BLaER1 (cell line): ENCODE measurements around the gene NHSL1.

Source experiments
- H3K27ac ChIP-seq: shearing (Covaris generic); formaldehyde crosslinking; 2 replicates; pipeline ENCODE4 v1.8.1; 2022
- H3K27me3 ChIP-seq: shearing (Covaris generic); formaldehyde crosslinking; 2 replicates; pipeline ENCODE4 v1.8.1; 2022
- H3K36me3 ChIP-seq: shearing (Covaris generic); formaldehyde crosslinking; 2 replicates; pipeline ENCODE4 v1.8.1; 2022
- H3K4me1 ChIP-seq: shearing (Covaris generic); formaldehyde crosslinking; 2 replicates; pipeline ENCODE4 v1.8.1; 2022
- H3K4me2 ChIP-seq: shearing (Covaris generic); formaldehyde crosslinking; 2 replicates; pipeline ENCODE4 v1.8.1; 2022
- H3K4me3 ChIP-seq: shearing (Covaris generic); formaldehyde crosslinking; 2 replicates; pipeline ENCODE4 v1.8.1; 2022
- H3K9ac ChIP-seq: shearing (Covaris generic); formaldehyde crosslinking; 2 replicates; pipeline ENCODE4 v1.8.1; 2022
- H3K9me3 ChIP-seq: shearing (Covaris generic); formaldehyde crosslinking; 2 replicates; pipeline ENCODE4 v1.8.1; 2022
- H4K20me1 ChIP-seq: shearing (Covaris generic); formaldehyde crosslinking; 2 replicates; pipeline ENCODE4 v1.8.1; 2022
- Cebpa-rat ChIP-seq: shearing (Covaris generic); IDR thresholded peaks from 2 replicates; pipeline ENCODE4 v1.8.1; 2022

NHSL1 gene

DNA sequence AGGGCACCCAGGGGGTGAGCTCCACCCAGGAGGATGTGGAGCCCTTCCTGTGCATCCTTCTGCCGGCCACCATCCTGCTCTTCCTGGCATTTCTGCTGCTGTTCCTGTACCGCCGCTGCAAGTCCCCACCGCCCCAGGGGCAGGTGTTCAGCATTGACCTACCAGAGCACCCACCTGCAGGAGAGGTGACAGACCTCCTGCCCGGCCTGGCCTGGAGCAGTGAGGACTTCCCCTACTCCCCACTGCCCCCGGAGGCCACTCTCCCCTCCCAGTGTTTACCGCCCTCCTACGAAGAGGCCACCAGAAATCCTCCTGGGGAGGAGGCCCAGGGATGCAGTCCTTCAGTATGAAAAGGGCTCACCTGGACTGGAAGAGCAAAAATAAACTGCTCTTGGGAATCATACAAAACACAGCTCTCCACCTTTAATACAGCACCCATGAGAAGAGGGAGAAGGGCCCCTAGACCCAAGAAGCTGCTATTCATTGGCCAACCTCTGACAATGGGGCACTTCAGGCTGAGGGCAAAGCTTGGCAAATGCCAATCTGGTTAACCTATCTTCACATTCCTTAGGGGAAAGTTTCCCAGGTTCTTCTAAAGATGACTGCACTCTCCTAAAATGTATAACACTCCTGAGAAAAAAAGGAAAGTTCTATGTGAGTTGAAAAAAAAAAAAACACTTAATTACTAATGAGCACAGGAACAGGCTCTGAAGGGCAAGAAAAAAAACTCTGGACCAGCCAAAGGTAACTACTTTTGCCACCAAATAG lies 116.6 kb downstream of the NHSL1 start:
- TF ChIP-seq Cebpa-rat: no peak

GRCh38 chr6:138378463-138378862 lies 120.8 kb downstream of the NHSL1 start:
- Histone ChIP-seq H3K27ac (no peak overlapping the region), H4K20me1 (no peaks in the 10 kb centered on the region), H3K36me3 (no peaks in the 10 kb centered on the region), H3K4me1 (no peaks in the 10 kb centered on the region), H3K9ac (no peak overlapping the region), H3K4me3 (no peak overlapping the region), H3K27me3 (no peaks in the 10 kb centered on the region), H3K4me2 (no peak overlapping the region), H3K9me3 (no peaks in the 10 kb centered on the region)
- TF ChIP-seq Cebpa-rat: no peak

More for the DNA sequence above, 116.6 kb downstream of the NHSL1 start:
- H3K36me3 ChIP-seq: no peaks in the 10 kb centered on the region
- H3K9me3 ChIP-seq: no peaks in the 10 kb centered on the region
- no peaks in the 10 kb centered on the region for H4K20me1 ChIP-seq
- H3K4me2 ChIP-seq: no peak overlapping the region
- no peak overlapping the region for H3K4me3 ChIP-seq
- H3K4me1 ChIP-seq: no peaks in the 10 kb centered on the region
- H3K27me3 ChIP-seq: no peaks in the 10 kb centered on the region
- no peak overlapping the region for H3K9ac ChIP-seq
- no peak overlapping the region for H3K27ac ChIP-seq

- no peak within 1 kb of the TSS for H3K27ac ChIP-seq
- no peak within 1 kb of the TSS for H3K4me2 ChIP-seq
- no peak for TF ChIP-seq Cebpa-rat
- H3K27me3 ChIP-seq: no peaks in the 10 kb centered on the region
- H4K20me1 ChIP-seq: no peaks in the 10 kb centered on the region
- no peaks in the 10 kb centered on the region for H3K4me1 ChIP-seq
- H3K4me3 ChIP-seq: no peak within 1 kb of the TSS
- no peaks in the 10 kb centered on the region for H3K36me3 ChIP-seq
- no peak within 1 kb of the TSS for H3K9ac ChIP-seq
- no peaks in the 10 kb centered on the region for H3K9me3 ChIP-seq
These were observed 121.5 kb downstream of the NHSL1 start, which contains the start of gene SMIM28 for GRCh38 chr6:138377844-138378243. TSS of gene SMIM28 (plus strand) at chr6:138377905. CDS start at chr6:138378073, 168 bp downstream.

DNA sequence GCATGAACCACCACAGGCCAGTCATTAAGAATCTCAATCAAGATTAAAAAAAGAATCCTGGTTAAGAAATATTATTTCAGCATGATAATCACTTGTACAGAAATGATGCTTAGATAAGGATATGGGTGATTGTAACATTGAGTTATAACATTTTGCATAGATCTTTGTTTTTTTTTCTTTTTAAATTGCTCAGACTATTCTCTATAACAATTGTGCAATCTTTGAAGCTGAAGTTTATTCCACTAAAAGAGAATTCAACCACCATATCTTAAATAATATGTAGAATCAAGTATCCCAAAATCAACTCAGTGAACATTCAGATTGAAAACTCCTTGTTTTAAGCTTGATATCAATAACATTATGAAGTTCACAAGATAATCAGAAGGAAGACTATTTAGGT lies 122.3 kb downstream of the NHSL1 start:
- no peaks in the 10 kb centered on the region for H3K27me3 ChIP-seq
- H3K4me2 ChIP-seq: no peak overlapping the region
- no peaks in the 10 kb centered on the region for H3K36me3 ChIP-seq
- H3K4me1 ChIP-seq: no peaks in the 10 kb centered on the region
- no peaks in the 10 kb centered on the region for H3K9me3 ChIP-seq
- no peak for TF ChIP-seq Cebpa-rat
- no peak overlapping the region for H3K9ac ChIP-seq
- H4K20me1 ChIP-seq: no peaks in the 10 kb centered on the region
- no peak overlapping the region for H3K4me3 ChIP-seq
- no peak overlapping the region for H3K27ac ChIP-seq

GRCh38 chr6:138374815-138375214 lies 124.5 kb downstream of the NHSL1 start:
- H3K27me3 ChIP-seq: no peaks in the 10 kb centered on the region
- no peak overlapping the region for H3K27ac ChIP-seq
- H3K4me1 ChIP-seq: no peaks in the 10 kb centered on the region
- H4K20me1 ChIP-seq: no peaks in the 10 kb centered on the region
- H3K9ac ChIP-seq: no peak overlapping the region
- no peaks in the 10 kb centered on the region for H3K36me3 ChIP-seq
- TF ChIP-seq Cebpa-rat: no peak
- no peak overlapping the region for H3K4me2 ChIP-seq
- H3K9me3 ChIP-seq: no peaks in the 10 kb centered on the region
- H3K4me3 ChIP-seq: no peak overlapping the region

DNA sequence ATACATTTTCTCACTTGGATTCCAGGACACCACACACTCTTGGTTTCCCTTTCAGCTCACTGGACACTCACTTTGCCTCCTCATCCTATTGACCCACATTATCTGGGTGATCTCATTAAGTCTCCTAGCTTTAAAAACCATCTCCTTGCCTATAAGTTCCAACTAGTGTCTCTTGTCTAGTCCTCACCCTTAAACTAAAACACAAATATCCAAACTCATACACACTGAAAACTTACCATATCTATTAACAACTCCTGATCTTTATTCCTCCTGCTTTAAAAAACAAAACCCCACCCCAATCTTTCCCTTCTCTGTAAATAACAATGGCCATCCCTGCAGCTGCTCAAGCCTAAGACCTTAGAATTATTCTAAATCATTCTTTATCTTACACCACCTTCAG lies 125.1 kb downstream of the NHSL1 start:
- no peak for TF ChIP-seq Cebpa-rat
- Histone ChIP-seq H3K36me3 (no peaks in the 10 kb centered on the region), H3K9me3 (no peaks in the 10 kb centered on the region)

DNA sequence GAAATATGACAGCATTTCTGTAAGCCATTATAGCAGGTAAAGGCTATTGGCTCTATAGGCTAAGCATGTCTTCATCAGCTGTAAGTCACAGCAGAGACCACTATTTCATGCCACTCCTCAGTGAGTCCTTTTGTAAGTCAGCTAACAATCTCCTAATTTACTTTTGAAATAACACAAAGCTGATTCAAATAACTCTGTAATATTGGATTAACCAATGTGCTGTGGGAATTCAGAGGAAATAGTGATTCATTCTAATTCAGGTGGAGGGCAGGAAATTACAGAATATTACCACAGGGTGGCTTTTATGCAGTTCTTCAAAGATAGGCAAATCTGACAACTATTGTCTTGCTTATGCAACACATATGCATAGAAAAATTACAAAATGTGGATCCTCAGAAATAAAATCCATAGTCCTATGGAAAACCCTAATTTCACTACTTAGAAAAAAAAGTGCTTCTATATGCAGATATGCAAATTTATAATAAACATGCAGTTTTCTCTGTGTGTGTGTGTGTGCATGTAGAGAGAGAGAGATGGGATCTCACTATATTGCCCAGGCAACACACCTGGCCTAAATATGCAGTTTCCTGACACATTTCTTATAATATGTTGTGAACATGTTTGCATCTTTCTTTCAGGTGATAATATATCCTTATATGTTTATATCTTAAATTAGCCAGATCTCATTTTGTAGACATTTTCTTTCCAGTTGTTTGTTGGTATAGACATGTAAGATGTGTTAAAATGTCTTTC lies 126.4 kb downstream of the NHSL1 start:
- no peaks in the 10 kb centered on the region for H4K20me1 ChIP-seq
- H3K9ac ChIP-seq: no peak overlapping the region
- H3K36me3 ChIP-seq: no peaks in the 10 kb centered on the region
- H3K9me3 ChIP-seq: no peaks in the 10 kb centered on the region
- H3K4me2 ChIP-seq: no peak overlapping the region
- no peaks in the 10 kb centered on the region for H3K4me1 ChIP-seq
- TF ChIP-seq Cebpa-rat: no peak
- H3K27me3 ChIP-seq: no peaks in the 10 kb centered on the region
- H3K4me3 ChIP-seq: no peak overlapping the region
- H3K27ac ChIP-seq: no peak overlapping the region

More for the DNA sequence above, 125.1 kb downstream of the NHSL1 start:
- H4K20me1 ChIP-seq: no peaks in the 10 kb centered on the region
- H3K27me3 ChIP-seq: no peaks in the 10 kb centered on the region
- H3K27ac ChIP-seq: no peak overlapping the region
- no peak overlapping the region for H3K4me2 ChIP-seq
- H3K4me3 ChIP-seq: no peak overlapping the region
- no peak overlapping the region for H3K9ac ChIP-seq
- no peaks in the 10 kb centered on the region for H3K4me1 ChIP-seq
